Measurements from ENCODE around the gene QRFPR. TPM values are rescaled to one million over a fixed set of nuclear protein-coding genes. Genes with fewer than 3 reads are reported as not detected.

The QRFPR gene
- polyA plus RNA-seq, 3 donors = not detected

GRCh38 chr4:121339307-121339706 lies 41.5 kb downstream of the QRFPR start:
- Histone ChIP-seq H2AFZ (ENCODE audit: insufficient read depth, low read depth, low read length, poor library complexity, severe bottlenecking) (no peak overlapping the region), H3K4me3 (replicated peaks in 1 of 3; ENCODE audit: low read depth in 2 of 3, low read length in 3 of 3) (no peak overlapping the region), H3K36me3 (replicated peaks in 1 of 2; ENCODE audit: control insufficient read depth in 1 of 2, insufficient read depth in 2 of 2, low read length in 2 of 2) (no peaks in the 10 kb centered on the region), H3K4me1 (ENCODE audit: control insufficient read depth in 1 of 2, insufficient read depth in 2 of 2, low read length in 2 of 2) (no peaks in the 10 kb centered on the region), H3K9me3 (replicated peaks in 1 of 2; ENCODE audit: control insufficient read depth in 1 of 2, insufficient read depth in 1 of 2, low read length in 2 of 2) (no peaks in the 10 kb centered on the region), H3K27me3 (ENCODE audit: control insufficient read depth in 2 of 2, insufficient read depth in 2 of 2, low read length in 2 of 2) (no peaks in the 10 kb centered on the region), H4K20me1 (ENCODE audit: insufficient read depth, low read length) (no peaks in the 10 kb centered on the region), H3K4me2 (replicated peaks; ENCODE audit: extremely low read depth, low read length, poor library complexity, severe bottlenecking) (no peak overlapping the region), H3K79me2 (ENCODE audit: insufficient read depth, low read length) (no peaks in the 10 kb centered on the region), H3K27ac (ENCODE audit: low read depth in 1 of 2, low read length in 2 of 2) (no peak overlapping the region), H3K9ac (ENCODE audit: insufficient read depth, low read length, poor library complexity, severe bottlenecking) (no peak overlapping the region)
- Mint-ChIP-seq H3K9me3 (peaks cover 0 to 1% (median 0%) of the 10 kb centered on the region in 7 donors), H3K4me1 (no peaks in the 10 kb centered on the region), H3K4me3 (no peak overlapping the region), H3K27ac (no peak overlapping the region), H3K36me3 (no peaks in the 10 kb centered on the region), H3K27me3 (ENCODE audit: low read depth in 3 of 3) (peaks cover 0 to 2% (median 0%) of the 10 kb centered on the region in 3 donors)
- no peak for DNase-seq
- TF ChIP-seq CTCF (IDR thresholded peaks at IDR 0.05) = no peak
- intact Hi-C loops (cut with micrococcal nuclease) = no loop called here
- 100% methylated on average over 1 of the region's 2 CpGs for WGBS (ENCODE audit: insufficient coverage)

- H3K27me3 Mint-ChIP-seq (ENCODE audit: low read depth in 3 of 3) = peaks cover 0 to 2% (median 0%) of the 10 kb centered on the region in 3 donors
- no peak for TF ChIP-seq CTCF (IDR thresholded peaks at IDR 0.05)
- intact Hi-C loops (cut with micrococcal nuclease) = no loop called here
Observed at GRCh38 chr4:121338518-121338917, 42.3 kb downstream of the QRFPR start.

More at GRCh38 chr4:121338518-121338917, 42.3 kb downstream of the QRFPR start:
- H3K4me2 ChIP-seq (replicated peaks; ENCODE audit: extremely low read depth, low read length, poor library complexity, severe bottlenecking) = no peak overlapping the region
- H3K9ac ChIP-seq (ENCODE audit: insufficient read depth, low read length, poor library complexity, severe bottlenecking) = no peak overlapping the region
- Mint-ChIP-seq H3K27ac (no peak overlapping the region), H3K4me3 (no peak overlapping the region), H3K36me3 (no peaks in the 10 kb centered on the region), H3K4me1 (no peaks in the 10 kb centered on the region), H3K9me3 (peaks cover 0 to 1% (median 0%) of the 10 kb centered on the region in 7 donors)
- H3K79me2 ChIP-seq (ENCODE audit: insufficient read depth, low read length) = no peaks in the 10 kb centered on the region
- no peak overlapping the region for H3K27ac ChIP-seq (ENCODE audit: low read depth in 1 of 2, low read length in 2 of 2)
- 93% methylated on average over 3 of the region's 7 CpGs for WGBS (ENCODE audit: insufficient coverage)
- H4K20me1 ChIP-seq (ENCODE audit: insufficient read depth, low read length) = no peaks in the 10 kb centered on the region
- H3K36me3 ChIP-seq (replicated peaks in 1 of 2; ENCODE audit: control insufficient read depth in 1 of 2, insufficient read depth in 2 of 2, low read length in 2 of 2) = no peaks in the 10 kb centered on the region
- H3K9me3 ChIP-seq (replicated peaks in 1 of 2; ENCODE audit: control insufficient read depth in 1 of 2, insufficient read depth in 1 of 2, low read length in 2 of 2) = no peaks in the 10 kb centered on the region
- no peak overlapping the region for H2AFZ ChIP-seq (ENCODE audit: insufficient read depth, low read depth, low read length, poor library complexity, severe bottlenecking)
- H3K27me3 ChIP-seq (ENCODE audit: control insufficient read depth in 2 of 2, insufficient read depth in 2 of 2, low read length in 2 of 2) = no peaks in the 10 kb centered on the region
- DNase-seq = no peak
- no peaks in the 10 kb centered on the region for H3K4me1 ChIP-seq (ENCODE audit: control insufficient read depth in 1 of 2, insufficient read depth in 2 of 2, low read length in 2 of 2)
- no peak overlapping the region for H3K4me3 ChIP-seq (replicated peaks in 1 of 3; ENCODE audit: low read depth in 2 of 3, low read length in 3 of 3)

All from CD14-positive monocyte (primary cell).